Vagina (tissue), 2 donors: ENCODE results near the gene CHMP1B.

Experiments used
- POLR2A ChIP-seq, 2 donors: fragments of 450-650 bp; IDR thresholded peaks; one replicate each; pipeline ENCODE4 v1.6.1; 2017; ENCODE audit warnings: antibody characterized with exemption in 2 of 2, mild to moderate bottlenecking in 2 of 2, moderate library complexity in 2 of 2
- POLR2AphosphoS5 ChIP-seq, 2 donors: sonication (generic); formaldehyde crosslinking; IDR thresholded peaks; one replicate each; pipeline ENCODE4 v1.9.0; 2017; ENCODE audit warnings: antibody characterized with exemption in 2 of 2, mild to moderate bottlenecking in 2 of 2, low read depth in 1 of 2; ENCODE audit not compliant: insufficient read depth in 1 of 2

- TF ChIP-seq POLR2A (IDR thresholded peaks at IDR 0.05) (no peak), POLR2AphosphoS5 (IDR thresholded peaks at IDR 0.05; ENCODE audit: insufficient read depth in 1 of 2, low read depth in 1 of 2) (no peak)
Measured at GRCh38 chr18:11849279-11849678, 1.9 kb upstream of the CHMP1B start.
